Hematopoietic multipotent progenitor cell treated with erythropoietin and hydrocortisone succinate and interleukin-3 and kit ligand, for 17 days (in vitro differentiated cells): ENCODE results near the gene ZP2.
"Not testable (repeated sequence)": the region's sequence is repeated elsewhere in the genome, so short reads cannot be mapped to it uniquely, and the experiment has no call there.

ENCODE experiments used
- DNase-seq: peaks from one replicate; pipeline ENCODE4 v3.0.0-alpha.2; 2015; ENCODE audit warnings: low spot score

Gene ZP2

GRCh38 chr16:21211486-21211885, at the start of gene ZP2:
ZP2 (minus strand) TSS chr16:21211574; CDS start chr16:21211547, 27 bp downstream.
- DNase-seq = no peak

GRCh38 chr16:21257284-21257683, 45.9 kb upstream of the ZP2 start:
- DNase-seq = no peak

GRCh38 chr16:21256636-21257035, 45.3 kb upstream of the ZP2 start:
- DNase-seq = no peak

- no peak for DNase-seq
Observed at GRCh38 chr16:21253470-21253869, 42.1 kb upstream of the ZP2 start.

GRCh38 chr16:21250072-21250923, 38.9 kb upstream of the ZP2 start:
- no peak for DNase-seq

- not testable (repeated sequence) for DNase-seq
Observed at GRCh38 chr16:21248179-21248578, 36.8 kb upstream of the ZP2 start.

- no peak for DNase-seq
Observed at GRCh38 chr16:21244518-21245215, 33.3 kb upstream of the ZP2 start.

GRCh38 chr16:21242756-21243155, 31.4 kb upstream of the ZP2 start:
- DNase-seq = no peak

- peak; percentile 11 for DNase-seq
Observed at GRCh38 chr16:21239646-21240045, 28.3 kb upstream of the ZP2 start.

- DNase-seq = no peak
Observed at GRCh38 chr16:21236831-21237230, 25.5 kb upstream of the ZP2 start.

- no peak for DNase-seq
Observed at GRCh38 chr16:21235199-21235585, 23.8 kb upstream of the ZP2 start.

GRCh38 chr16:21233521-21234150, 22.3 kb upstream of the ZP2 start, which contains the start of gene ANKS4B:
ANKS4B (plus strand) TSS chr16:21233699; CDS start chr16:21233738, 39 bp downstream.
- DNase-seq = no peak

- no peak for DNase-seq
Observed at GRCh38 chr16:21233045-21233520, 21.7 kb upstream of the ZP2 start.

- no peak for DNase-seq
Observed at GRCh38 chr16:21228361-21228872, 17.0 kb upstream of the ZP2 start.

GRCh38 chr16:21227866-21228265, 16.5 kb upstream of the ZP2 start:
- no peak for DNase-seq

GRCh38 chr16:21226749-21227148, 15.4 kb upstream of the ZP2 start:
- no peak for DNase-seq

GRCh38 chr16:21224800-21225199, 13.4 kb upstream of the ZP2 start:
- DNase-seq = no peak

GRCh38 chr16:21223787-21224186, 12.4 kb upstream of the ZP2 start:
- no peak for DNase-seq

- DNase-seq = no peak
Observed at GRCh38 chr16:21222495-21223337, 11.3 kb upstream of the ZP2 start.

- DNase-seq = no peak
Observed at GRCh38 chr16:21219551-21219950, 8.2 kb upstream of the ZP2 start.

GRCh38 chr16:21218153-21218552, 6.8 kb upstream of the ZP2 start:
- DNase-seq = no peak

GRCh38 chr16:21217121-21217520, 5.7 kb upstream of the ZP2 start:
- DNase-seq = no peak
